ENCODE measurements around the gene ADSL. TPM values are rescaled to one million over a fixed set of nuclear protein-coding genes. Genes with fewer than 3 reads are reported as not detected.

The ADSL gene
- total and polyA plus RNA-seq, 9 donors, result 150 to 213 (median 167) TPM

GRCh38 chr22:40325315-40325714 is 21.0 kb upstream of the ADSL start:
- Histone ChIP-seq H3K4me3 (ENCODE audit: low read length) (no peak overlapping the region), H3K4me1 (ENCODE audit: control insufficient read depth, insufficient read depth, low read length) (no peaks in the 10 kb centered on the region), H3K9me3 (replicated peaks; ENCODE audit: control insufficient read depth, low read depth, low read length) (no peaks in the 10 kb centered on the region), H3K36me3 (ENCODE audit: control insufficient read depth, insufficient read depth, low read length) (peaks cover 52% of the 10 kb centered on the region), H3K27me3 (ENCODE audit: control insufficient read depth, insufficient read depth, low read length) (no peaks in the 10 kb centered on the region), H3K27ac (ENCODE audit: low read length) (no peak overlapping the region)
- DNase-seq, result no peak
- 84% methylated on average over 6 of the region's 6 CpGs for WGBS (ENCODE audit: insufficient coverage)

GRCh38 chr22:40326905-40327735 is 19.2 kb upstream of the ADSL start:
- no CpG with 5 or more reads among the region's 10 CpGs for WGBS (ENCODE audit: insufficient coverage)
- H3K4me1 ChIP-seq (ENCODE audit: control insufficient read depth, insufficient read depth, low read length), result no peaks in the 10 kb centered on the region
- no peaks in the 10 kb centered on the region for H3K9me3 ChIP-seq (replicated peaks; ENCODE audit: control insufficient read depth, low read depth, low read length)
- no peak overlapping the region for H3K4me3 ChIP-seq (ENCODE audit: low read length)
- H3K27me3 ChIP-seq (ENCODE audit: control insufficient read depth, insufficient read depth, low read length), result no peaks in the 10 kb centered on the region
- peak; percentile 70 for DNase-seq
- peak overlapping the region; percentile 8 for H3K27ac ChIP-seq (ENCODE audit: low read length)
- peaks cover 45% of the 10 kb centered on the region for H3K36me3 ChIP-seq (ENCODE audit: control insufficient read depth, insufficient read depth, low read length)

GRCh38 chr22:40328546-40329456 is 17.5 kb upstream of the ADSL start:
- peak; percentile 18 for DNase-seq
- Histone ChIP-seq H3K27ac (ENCODE audit: low read length) (no peak overlapping the region), H3K4me1 (ENCODE audit: control insufficient read depth, insufficient read depth, low read length) (no peaks in the 10 kb centered on the region), H3K9me3 (replicated peaks; ENCODE audit: control insufficient read depth, low read depth, low read length) (no peaks in the 10 kb centered on the region), H3K4me3 (ENCODE audit: low read length) (no peak overlapping the region), H3K36me3 (ENCODE audit: control insufficient read depth, insufficient read depth, low read length) (peaks cover 41% of the 10 kb centered on the region), H3K27me3 (ENCODE audit: control insufficient read depth, insufficient read depth, low read length) (no peaks in the 10 kb centered on the region)
- no CpG with 5 or more reads among the region's 9 CpGs for WGBS (ENCODE audit: insufficient coverage)

DNA sequence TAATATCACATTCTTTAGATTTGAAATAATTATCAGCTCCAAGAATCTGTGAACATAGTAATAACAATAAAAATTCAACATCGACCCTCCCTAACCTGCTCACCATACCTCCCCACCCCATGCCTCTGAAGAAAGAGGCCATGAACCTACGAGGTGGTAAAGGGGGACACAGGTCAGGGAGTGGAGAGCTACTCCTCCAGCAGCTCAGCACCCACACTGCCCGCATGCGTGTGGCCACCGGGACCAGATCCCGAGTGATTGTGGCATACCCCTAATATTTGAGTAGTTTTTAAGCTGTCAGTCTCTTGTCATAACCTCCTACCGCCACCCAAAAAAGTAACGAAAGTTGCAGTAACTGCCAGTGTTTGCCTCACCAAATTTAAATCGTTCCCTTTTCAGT is 16.8 kb upstream of the ADSL start:
- H3K36me3 ChIP-seq (ENCODE audit: control insufficient read depth, insufficient read depth, low read length), result peaks cover 42% of the 10 kb centered on the region
- no peaks in the 10 kb centered on the region for H3K27me3 ChIP-seq (ENCODE audit: control insufficient read depth, insufficient read depth, low read length)
- H3K9me3 ChIP-seq (replicated peaks; ENCODE audit: control insufficient read depth, low read depth, low read length), result no peaks in the 10 kb centered on the region
- no peaks in the 10 kb centered on the region for H3K4me1 ChIP-seq (ENCODE audit: control insufficient read depth, insufficient read depth, low read length)
- no peak overlapping the region for H3K27ac ChIP-seq (ENCODE audit: low read length)
- no peak overlapping the region for H3K4me3 ChIP-seq (ENCODE audit: low read length)
- no CpG with 5 or more reads among the region's 9 CpGs for WGBS (ENCODE audit: insufficient coverage)
- DNase-seq, result no peak

GRCh38 chr22:40330086-40330485 is 16.2 kb upstream of the ADSL start:
- peaks cover 39% of the 10 kb centered on the region for H3K36me3 ChIP-seq (ENCODE audit: control insufficient read depth, insufficient read depth, low read length)
- WGBS (ENCODE audit: insufficient coverage), result no CpG with 5 or more reads among the region's 4 CpGs

DNA sequence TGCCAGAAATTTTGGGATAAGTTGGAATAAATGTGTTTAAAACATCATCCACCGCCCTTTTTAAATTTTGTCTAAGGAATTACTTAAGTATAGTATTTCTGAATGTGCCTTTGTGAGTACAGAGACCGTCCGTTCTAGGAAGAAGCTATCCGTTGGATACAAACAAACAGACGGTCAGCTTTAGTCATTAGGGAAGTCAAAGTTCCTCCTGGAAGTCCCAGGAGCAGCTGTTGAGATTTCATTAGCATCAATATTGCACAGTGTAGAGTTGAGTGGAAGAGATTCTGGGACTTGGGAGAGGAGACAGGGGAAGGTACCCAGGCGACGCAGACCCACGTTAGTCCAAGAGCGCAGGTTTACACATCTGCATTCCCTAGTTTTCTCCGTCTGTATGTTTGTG is 15.7 kb upstream of the ADSL start:
- no peaks in the 10 kb centered on the region for H3K27me3 ChIP-seq (ENCODE audit: control insufficient read depth, insufficient read depth, low read length)
- no peak overlapping the region for H3K4me3 ChIP-seq (ENCODE audit: low read length)
- WGBS (ENCODE audit: insufficient coverage), result 59% methylated on average over 9 of the region's 10 CpGs
- peak; percentile 30 for DNase-seq
- no peak overlapping the region for H3K27ac ChIP-seq (ENCODE audit: low read length)
- H3K9me3 ChIP-seq (replicated peaks; ENCODE audit: control insufficient read depth, low read depth, low read length), result no peaks in the 10 kb centered on the region
- peaks cover 33% of the 10 kb centered on the region for H3K36me3 ChIP-seq (ENCODE audit: control insufficient read depth, insufficient read depth, low read length)
- no peaks in the 10 kb centered on the region for H3K4me1 ChIP-seq (ENCODE audit: control insufficient read depth, insufficient read depth, low read length)

More at GRCh38 chr22:40330086-40330485, 16.2 kb upstream of the ADSL start:
- peak; percentile 18 for DNase-seq
- Histone ChIP-seq H3K4me1 (ENCODE audit: control insufficient read depth, insufficient read depth, low read length) (no peaks in the 10 kb centered on the region), H3K27ac (ENCODE audit: low read length) (no peak overlapping the region), H3K9me3 (replicated peaks; ENCODE audit: control insufficient read depth, low read depth, low read length) (no peaks in the 10 kb centered on the region), H3K4me3 (ENCODE audit: low read length) (no peak overlapping the region), H3K27me3 (ENCODE audit: control insufficient read depth, insufficient read depth, low read length) (no peaks in the 10 kb centered on the region)

GRCh38 chr22:40331706-40332105 is 14.6 kb upstream of the ADSL start:
- H3K4me3 ChIP-seq (ENCODE audit: low read length), result no peak overlapping the region
- no peaks in the 10 kb centered on the region for H3K27me3 ChIP-seq (ENCODE audit: control insufficient read depth, insufficient read depth, low read length)
- H3K36me3 ChIP-seq (ENCODE audit: control insufficient read depth, insufficient read depth, low read length), result peaks cover 32% of the 10 kb centered on the region
- no peak for DNase-seq
- 69% methylated on average over 4 of the region's 4 CpGs for WGBS (ENCODE audit: insufficient coverage)
- no peak overlapping the region for H3K27ac ChIP-seq (ENCODE audit: low read length)
- no peaks in the 10 kb centered on the region for H3K4me1 ChIP-seq (ENCODE audit: control insufficient read depth, insufficient read depth, low read length)
- no peaks in the 10 kb centered on the region for H3K9me3 ChIP-seq (replicated peaks; ENCODE audit: control insufficient read depth, low read depth, low read length)

- WGBS (ENCODE audit: insufficient coverage), result 73% methylated on average over 6 of the region's 9 CpGs
- no peaks in the 10 kb centered on the region for H3K9me3 ChIP-seq (replicated peaks; ENCODE audit: control insufficient read depth, low read depth, low read length)
- H3K27me3 ChIP-seq (ENCODE audit: control insufficient read depth, insufficient read depth, low read length), result no peaks in the 10 kb centered on the region
- no peak overlapping the region for H3K4me3 ChIP-seq (ENCODE audit: low read length)
- H3K4me1 ChIP-seq (ENCODE audit: control insufficient read depth, insufficient read depth, low read length), result no peaks in the 10 kb centered on the region
- H3K36me3 ChIP-seq (ENCODE audit: control insufficient read depth, insufficient read depth, low read length), result peaks cover 29% of the 10 kb centered on the region
- DNase-seq, result no peak
- no peak overlapping the region for H3K27ac ChIP-seq (ENCODE audit: low read length)
Observed at GRCh38 chr22:40332319-40332781, 13.9 kb upstream of the ADSL start.

DNA sequence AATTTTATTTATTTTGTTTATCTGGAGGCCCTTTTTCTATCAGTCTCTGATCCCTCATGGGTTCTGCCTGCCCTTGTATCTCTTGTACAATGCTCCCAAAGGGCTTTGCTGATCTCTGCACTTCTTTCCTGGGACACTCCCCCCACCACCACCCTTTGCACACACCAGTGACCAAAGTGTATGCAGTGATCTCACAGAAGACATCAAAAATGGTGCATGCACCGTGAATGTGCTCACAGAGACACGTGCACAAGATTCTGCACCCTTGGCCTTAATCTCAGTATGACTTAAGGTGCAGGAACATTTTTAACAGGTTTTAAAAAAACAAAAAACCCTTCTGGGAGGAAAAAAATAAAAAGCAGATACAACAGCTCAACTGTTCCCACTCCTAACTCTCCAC is 12.2 kb upstream of the ADSL start:
- no peaks in the 10 kb centered on the region for H3K4me1 ChIP-seq (ENCODE audit: control insufficient read depth, insufficient read depth, low read length)
- H3K4me3 ChIP-seq (ENCODE audit: low read length), result no peak overlapping the region
- DNase-seq, result no peak
- H3K36me3 ChIP-seq (ENCODE audit: control insufficient read depth, insufficient read depth, low read length), result peaks cover 28% of the 10 kb centered on the region
- H3K27me3 ChIP-seq (ENCODE audit: control insufficient read depth, insufficient read depth, low read length), result no peaks in the 10 kb centered on the region
- no peaks in the 10 kb centered on the region for H3K9me3 ChIP-seq (replicated peaks; ENCODE audit: control insufficient read depth, low read depth, low read length)
- WGBS (ENCODE audit: insufficient coverage), result 79% methylated on average over 2 of the region's 2 CpGs
- no peak overlapping the region for H3K27ac ChIP-seq (ENCODE audit: low read length)

GRCh38 chr22:40334899-40335298 is 11.4 kb upstream of the ADSL start:
- no peak overlapping the region for H3K27ac ChIP-seq (ENCODE audit: low read length)
- H3K4me1 ChIP-seq (ENCODE audit: control insufficient read depth, insufficient read depth, low read length), result no peaks in the 10 kb centered on the region
- H3K36me3 ChIP-seq (ENCODE audit: control insufficient read depth, insufficient read depth, low read length), result peaks cover 24% of the 10 kb centered on the region
- no peaks in the 10 kb centered on the region for H3K9me3 ChIP-seq (replicated peaks; ENCODE audit: control insufficient read depth, low read depth, low read length)
- no peak for DNase-seq
- WGBS (ENCODE audit: insufficient coverage), result no CpG with 5 or more reads among the region's 2 CpGs
- no peak overlapping the region for H3K4me3 ChIP-seq (ENCODE audit: low read length)
- no peaks in the 10 kb centered on the region for H3K27me3 ChIP-seq (ENCODE audit: control insufficient read depth, insufficient read depth, low read length)
